Myocyte (in vitro differentiated cells): ENCODE data around the gene ALDH7A1. TPM values are rescaled to one million over a fixed set of nuclear protein-coding genes. Genes with fewer than 3 reads are reported as not detected.

Experiments used
- total RNA-seq: library from RNA; depleted of rRNA; stranded (reverse); fragments of >200 nt; gene quantifications from 2 replicates; pipeline ENCODE4 v1.2.3, GENCODE V29; 2014

The ALDH7A1 gene
- total RNA-seq, 1 donor from 2014 or later = 19.0 TPM

Other genes starting within 250 kb of the ALDH7A1 start
- 94.9 and 148 TPM in 2 replicates for gene GRAMD2B, start 171.8 kb downstream of the ALDH7A1 start, total RNA-seq
- gene PHAX, start 5.7 kb upstream of the ALDH7A1 start, total RNA-seq = 33.2 and 40.5 TPM in 2 replicates
- 3.1 and 4.6 TPM in 2 replicates for gene LMNB1, start 181.9 kb upstream of the ALDH7A1 start, total RNA-seq